Measurements from ENCODE around the gene PLCH1.

- no peak for TF ChIP-seq CTCF (IDR thresholded peaks at IDR 0.05; ENCODE audit: low read length)
- no peak for TF ChIP-seq EZH2 (IDR thresholded peaks at IDR 0.05; ENCODE audit: borderline replicate concordance, low read length)
Measured at GRCh38 chr3:155481591-155481990, 263.3 kb downstream of the PLCH1 start.
